Upper lobe of left lung (tissue), 6 donors: ENCODE data around the gene E2F7. TPM values are rescaled to one million over a fixed set of nuclear protein-coding genes. Genes with fewer than 3 reads are reported as not detected.

ENCODE experiments used
- ATAC-seq, 2 donors: fragments of 200-7000 bp; cut with Tn5 transposase; one replicate each; pipeline ENCODE4 v1.9.1; 2022; ENCODE audit warnings: mild to moderate bottlenecking in 2 of 2, moderate library complexity in 2 of 2; ENCODE audit not compliant: low FRiP score in 2 of 2
- DNase-seq, 2 donors: peaks; one replicate each; pipeline ENCODE4 v3.0.0-alpha.2; 2019 to 2020
- H3K27ac ChIP-seq, 4 donors: fragments of 200-600 bp; sonication (generic); one replicate each; pipeline ENCODE4 v1.5.1; 2016 to 2019
- H3K27me3 ChIP-seq, 4 donors: fragments of 200-600 bp; sonication (generic); one replicate each; pipeline ENCODE4 v1.5.1; 2017 to 2019
- H3K36me3 ChIP-seq, 4 donors: fragments of 200-600 bp; sonication (generic); one replicate each; pipeline ENCODE4 v1.5.1; 2016 to 2019
- H3K4me1 ChIP-seq, 4 donors: fragments of 200-600 bp; sonication (generic); one replicate each; pipeline ENCODE4 v1.5.1; 2018 to 2019
- H3K4me3 ChIP-seq, 4 donors: fragments of 200-600 bp; sonication (generic); one replicate each; pipeline ENCODE4 v1.5.1; 2017 to 2019; ENCODE audit warnings: mild to moderate bottlenecking in 2 of 4, moderate library complexity in 1 of 4
- H3K9me3 ChIP-seq, 4 donors: fragments of 200-600 bp; sonication (generic); one replicate each; pipeline ENCODE4 v1.5.1; 2018 to 2019
- EP300 ChIP-seq, 4 donors: sonication (generic); formaldehyde crosslinking; IDR thresholded peaks; one replicate each; pipeline ENCODE4 v1.5.1; 2017; ENCODE audit warnings: antibody characterized with exemption in 4 of 4, control low read depth in 2 of 4
- POLR2A ChIP-seq, 4 donors: fragments of 450-650 bp; IDR thresholded peaks; one replicate each; pipeline ENCODE4 v1.5.1; 2016 to 2017; ENCODE audit warnings: antibody characterized with exemption in 4 of 4, mild to moderate bottlenecking in 2 of 4
- POLR2AphosphoS5 ChIP-seq, 2 donors: sonication (generic); formaldehyde crosslinking; IDR thresholded peaks; one replicate each; pipeline ENCODE4 v1.5.1; 2017; ENCODE audit warnings: antibody characterized with exemption in 2 of 2
- WGBS, 2 donors: methylation state at CpG; one replicate each; pipeline ENCODE4 v1.1.5; 2017 to 2018; 5-methylcytosine and 5-hydroxymethylcytosine counted together
- total RNA-seq, 6 donors: library from RNA; depleted of rRNA in 4 of 6; stranded (reverse); fragments of >200 nt in 4 of 6; gene quantifications; one replicate each; pipeline versions ENCODE4 v1.1.0 to v1.2.1, GENCODE V29; 2016 to 2021
- TF ChIP-seq, protein P1 (sequence below), 6 experiments: fragments of 450-650 bp in 4 of 6; fragments of 200-600 bp in 2 of 6; sonication (generic) in 2 of 6; IDR thresholded peaks; one replicate each; pipeline ENCODE4 v1.5.1; 2016 to 2019; ENCODE audit warnings: antibody characterized with exemption in 6 of 6
- donor health status: DM: no; HTN: no; CAD: no; lungs with moderate emphysema.
- donor health status: DM: no; HTN: yes; CAD: no; lungs with severe emphysema.

The E2F7 gene
- total RNA-seq, 6 donors from 2014 or later = 0.54 to 1.5 (median 1.1) TPM; not detected in 2

- Histone ChIP-seq H3K27ac (no peak overlapping the region), H3K4me1 (peaks cover 0 to 3% (median under 1%) of the 10 kb centered on the region in 4 donors), H3K9me3 (no peaks in the 10 kb centered on the region), H3K27me3 (no peaks in the 10 kb centered on the region), H3K36me3 (no peaks in the 10 kb centered on the region), H3K4me3 (no peak overlapping the region)
- no peak for DNase-seq
- no peak for ATAC-seq
- WGBS, 2 donors = 80 to 87% methylated on average over 5 of the region's 5 CpGs
- TF ChIP-seq POLR2A (IDR thresholded peaks at IDR 0.05) (no peak), EP300 (IDR thresholded peaks at IDR 0.05) (no peak), POLR2AphosphoS5 (IDR thresholded peaks at IDR 0.05) (no peak)
- TF ChIP-seq, protein P1, sequence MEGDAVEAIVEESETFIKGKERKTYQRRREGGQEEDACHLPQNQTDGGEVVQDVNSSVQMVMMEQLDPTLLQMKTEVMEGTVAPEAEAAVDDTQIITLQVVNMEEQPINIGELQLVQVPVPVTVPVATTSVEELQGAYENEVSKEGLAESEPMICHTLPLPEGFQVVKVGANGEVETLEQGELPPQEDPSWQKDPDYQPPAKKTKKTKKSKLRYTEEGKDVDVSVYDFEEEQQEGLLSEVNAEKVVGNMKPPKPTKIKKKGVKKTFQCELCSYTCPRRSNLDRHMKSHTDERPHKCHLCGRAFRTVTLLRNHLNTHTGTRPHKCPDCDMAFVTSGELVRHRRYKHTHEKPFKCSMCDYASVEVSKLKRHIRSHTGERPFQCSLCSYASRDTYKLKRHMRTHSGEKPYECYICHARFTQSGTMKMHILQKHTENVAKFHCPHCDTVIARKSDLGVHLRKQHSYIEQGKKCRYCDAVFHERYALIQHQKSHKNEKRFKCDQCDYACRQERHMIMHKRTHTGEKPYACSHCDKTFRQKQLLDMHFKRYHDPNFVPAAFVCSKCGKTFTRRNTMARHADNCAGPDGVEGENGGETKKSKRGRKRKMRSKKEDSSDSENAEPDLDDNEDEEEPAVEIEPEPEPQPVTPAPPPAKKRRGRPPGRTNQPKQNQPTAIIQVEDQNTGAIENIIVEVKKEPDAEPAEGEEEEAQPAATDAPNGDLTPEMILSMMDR (IDR thresholded peaks at IDR 0.05) = no peak
Observed at GRCh38 chr12:77070800-77071449, 5.6 kb upstream of the E2F7 start.

DNA sequence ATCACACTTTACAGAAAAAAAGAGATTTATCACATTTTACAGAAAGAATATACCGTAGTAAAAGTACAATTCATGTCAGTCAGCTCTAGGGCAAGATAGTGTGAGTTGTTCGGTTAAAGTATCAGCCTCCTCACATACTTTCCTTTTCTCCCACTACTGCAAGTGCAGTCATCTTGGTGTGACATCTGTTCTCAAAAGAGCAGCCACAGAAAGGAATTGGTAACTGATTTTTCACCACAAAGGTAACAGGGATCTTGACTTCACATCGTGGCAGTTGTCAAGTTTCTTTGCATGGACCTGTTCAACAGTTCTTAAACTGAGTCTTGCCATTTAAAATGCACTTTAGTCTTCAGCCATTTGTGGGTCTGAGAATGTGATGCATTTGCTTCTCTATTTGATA, 5.0 kb upstream of the E2F7 start:
- no peak for TF ChIP-seq POLR2A (IDR thresholded peaks at IDR 0.05)
- TF ChIP-seq EP300 (IDR thresholded peaks at IDR 0.05) = no peak
- TF ChIP-seq, protein P1 (IDR thresholded peaks at IDR 0.05) = no peak
- TF ChIP-seq POLR2AphosphoS5 (IDR thresholded peaks at IDR 0.05) = no peak
- H3K4me1 ChIP-seq = peaks cover 0 to 5% (median 2%) of the 10 kb centered on the region in 4 donors
- WGBS, 2 donors = 71 to 78% methylated on average over 3 of the region's 3 CpGs
- DNase-seq = no peak
- no peak overlapping the region for H3K27ac ChIP-seq
- no peak for ATAC-seq
- no peaks in the 10 kb centered on the region for H3K36me3 ChIP-seq
- H3K4me3 ChIP-seq = no peak overlapping the region
- H3K27me3 ChIP-seq = no peaks in the 10 kb centered on the region
- no peaks in the 10 kb centered on the region for H3K9me3 ChIP-seq

DNA sequence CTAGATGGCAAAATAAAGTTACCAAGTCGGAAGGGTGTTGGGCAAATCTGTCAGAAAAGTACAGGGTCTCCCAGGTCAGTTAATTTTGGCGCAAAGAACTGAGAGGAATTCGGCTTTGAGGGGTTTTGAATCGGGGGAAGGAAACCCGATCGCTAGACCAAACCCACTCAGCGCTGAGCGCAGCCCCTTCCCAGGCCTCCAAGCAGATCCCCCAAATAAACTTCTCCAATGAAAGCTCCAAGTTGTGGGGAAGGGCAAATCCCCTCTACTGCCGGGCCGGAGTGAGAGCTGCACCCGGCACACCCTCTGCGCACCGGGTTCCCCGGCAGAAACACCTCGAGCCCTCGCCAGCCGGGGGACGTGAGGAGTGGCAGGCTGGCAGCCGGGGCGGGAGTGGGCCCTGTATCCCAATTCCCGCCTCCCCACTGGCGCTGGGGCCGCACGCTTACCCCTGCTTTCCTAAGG, 441 bp downstream of the E2F7 start:
- no peak for DNase-seq
- H3K9me3 ChIP-seq = no peaks in the 10 kb centered on the region
- peaks cover 10 to 30% (median 12%) of the 10 kb centered on the region in 4 donors for H3K4me1 ChIP-seq
- peak in 1 of 2 donors; percentile 37 for ATAC-seq
- TF ChIP-seq, protein P1 (IDR thresholded peaks at IDR 0.05) = no peak
- no peak for TF ChIP-seq POLR2AphosphoS5 (IDR thresholded peaks at IDR 0.05)
- peak overlapping the region; percentile 53 to 80 (median 68) for H3K4me3 ChIP-seq
- H3K36me3 ChIP-seq = no peaks in the 10 kb centered on the region
- WGBS, 2 donors = 3% methylated on average over 11 to 21 of the region's 24 CpGs
- no peaks in the 10 kb centered on the region for H3K27me3 ChIP-seq
- peak overlapping the region in 1 of 4 donors; percentile 68 for H3K27ac ChIP-seq

GRCh38 chr12:77062846-77063461, 2.4 kb downstream of the E2F7 start:
- ATAC-seq (no peak), DNase-seq (no peak)
- Histone ChIP-seq H3K4me1 (peaks cover 10 to 30% (median 12%) of the 10 kb centered on the region in 4 donors), H3K27me3 (no peaks in the 10 kb centered on the region), H3K4me3 (peak overlapping the region in 2 of 4 donors; percentile 13 to 21), H3K9me3 (no peaks in the 10 kb centered on the region), H3K36me3 (no peaks in the 10 kb centered on the region), H3K27ac (no peak overlapping the region)
- TF ChIP-seq POLR2A (IDR thresholded peaks at IDR 0.05) = no peak
- TF ChIP-seq POLR2AphosphoS5 (IDR thresholded peaks at IDR 0.05) = peak in 1 of 2 donors; percentile 19
- 68 to 77% methylated on average over 12 of the region's 12 CpGs for WGBS, 2 donors

DNA sequence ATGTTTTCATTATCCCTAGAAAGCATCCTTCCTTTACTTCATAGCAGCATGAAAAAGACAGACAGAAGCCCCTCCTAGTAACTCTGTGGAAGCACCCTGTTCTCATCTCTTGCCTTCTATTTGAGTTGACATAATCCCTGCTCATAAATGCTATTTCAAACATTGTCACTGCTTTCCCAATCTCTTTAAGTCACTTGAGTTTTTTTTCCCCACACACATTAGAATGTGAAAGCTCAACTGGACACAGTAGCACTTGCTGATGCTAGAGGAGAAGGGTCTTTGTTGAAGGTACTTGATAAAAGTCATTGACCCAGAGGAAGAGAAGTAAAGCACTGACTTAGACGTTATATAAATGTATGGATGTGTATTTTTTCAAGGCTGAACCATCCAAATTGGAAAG, 3.0 kb downstream of the E2F7 start:
- no peaks in the 10 kb centered on the region for H3K9me3 ChIP-seq
- no peak overlapping the region for H3K27ac ChIP-seq
- H3K27me3 ChIP-seq = no peaks in the 10 kb centered on the region
- TF ChIP-seq POLR2AphosphoS5 (IDR thresholded peaks at IDR 0.05) (no peak), POLR2A (IDR thresholded peaks at IDR 0.05) (no peak), EP300 (IDR thresholded peaks at IDR 0.05) (no peak)
- TF ChIP-seq, protein P1 (IDR thresholded peaks at IDR 0.05) = no peak
- DNase-seq (no peak), ATAC-seq (no peak)
- no peak overlapping the region for H3K4me3 ChIP-seq
- WGBS, 2 donors = 69 to 73% methylated on average over 1 of the region's 1 CpG
- peaks cover 10 to 30% (median 12%) of the 10 kb centered on the region in 4 donors for H3K4me1 ChIP-seq
- H3K36me3 ChIP-seq = no peaks in the 10 kb centered on the region
